ENCODE measurements around the gene ACP3.
"Not testable (repeated sequence)": the region's sequence is repeated elsewhere in the genome, so short reads cannot be mapped to it uniquely, and the experiment has no call there.

ACP3 gene, protein sequence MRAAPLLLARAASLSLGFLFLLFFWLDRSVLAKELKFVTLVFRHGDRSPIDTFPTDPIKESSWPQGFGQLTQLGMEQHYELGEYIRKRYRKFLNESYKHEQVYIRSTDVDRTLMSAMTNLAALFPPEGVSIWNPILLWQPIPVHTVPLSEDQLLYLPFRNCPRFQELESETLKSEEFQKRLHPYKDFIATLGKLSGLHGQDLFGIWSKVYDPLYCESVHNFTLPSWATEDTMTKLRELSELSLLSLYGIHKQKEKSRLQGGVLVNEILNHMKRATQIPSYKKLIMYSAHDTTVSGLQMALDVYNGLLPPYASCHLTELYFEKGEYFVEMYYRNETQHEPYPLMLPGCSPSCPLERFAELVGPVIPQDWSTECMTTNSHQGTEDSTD

DNA sequence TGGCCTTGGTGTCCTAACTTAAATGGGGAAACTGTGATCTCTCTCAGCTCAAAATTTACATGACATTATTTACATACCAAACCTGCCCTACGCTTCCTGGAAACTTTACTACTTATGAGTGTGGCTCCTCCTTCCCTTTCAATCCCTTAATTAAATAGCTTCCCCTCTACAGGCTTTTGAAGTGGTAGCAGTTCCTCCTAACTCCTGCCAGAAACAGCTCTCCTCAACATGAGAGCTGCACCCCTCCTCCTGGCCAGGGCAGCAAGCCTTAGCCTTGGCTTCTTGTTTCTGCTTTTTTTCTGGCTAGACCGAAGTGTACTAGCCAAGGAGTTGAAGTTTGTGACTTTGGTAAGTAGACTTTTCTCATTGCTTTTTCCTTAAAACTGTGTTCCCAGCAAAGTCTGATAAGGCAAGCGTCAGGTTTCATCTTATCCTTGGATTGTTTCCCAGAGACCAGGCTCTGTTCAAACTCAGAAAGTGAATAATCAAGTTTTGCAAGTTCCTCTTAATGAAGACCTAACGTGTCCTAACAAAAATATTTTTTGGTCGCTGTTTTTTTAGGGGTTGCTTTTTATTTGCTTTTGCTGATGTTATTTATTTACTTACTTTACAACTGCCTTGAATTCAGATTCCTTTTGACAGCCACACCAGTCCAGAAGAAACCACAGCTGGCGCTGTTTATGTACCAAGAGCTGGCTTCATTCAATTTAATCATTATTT lies at the start of gene ACP3:
TSS of gene ACP3 (plus strand) at position 179 of the 720 bp plus-strand sequence. CDS start at position 229, 50 bp downstream.
- DNase-seq: peak; percentile 9 to 22

DNA sequence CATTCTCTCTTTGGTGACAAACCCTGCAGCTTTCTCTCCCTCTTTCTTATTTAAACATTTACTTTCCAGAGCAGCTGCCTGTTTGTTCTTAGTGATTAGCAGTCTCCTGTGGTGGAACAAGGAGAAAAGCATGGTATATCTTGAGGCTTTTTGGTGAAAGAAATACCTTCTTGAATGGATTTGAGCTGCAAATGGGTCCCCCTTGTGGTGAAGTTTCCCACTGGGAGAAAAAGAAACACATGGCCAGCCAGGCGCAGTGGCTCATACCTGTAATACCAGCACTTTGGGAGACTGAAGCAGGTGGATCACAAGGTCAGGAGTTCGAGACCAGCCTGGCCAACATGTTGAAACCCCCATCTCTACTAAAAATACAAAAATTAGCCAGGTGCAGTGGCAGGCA lies 48.3 kb upstream of the ACP3 start:
- no peak for DNase-seq

DNA sequence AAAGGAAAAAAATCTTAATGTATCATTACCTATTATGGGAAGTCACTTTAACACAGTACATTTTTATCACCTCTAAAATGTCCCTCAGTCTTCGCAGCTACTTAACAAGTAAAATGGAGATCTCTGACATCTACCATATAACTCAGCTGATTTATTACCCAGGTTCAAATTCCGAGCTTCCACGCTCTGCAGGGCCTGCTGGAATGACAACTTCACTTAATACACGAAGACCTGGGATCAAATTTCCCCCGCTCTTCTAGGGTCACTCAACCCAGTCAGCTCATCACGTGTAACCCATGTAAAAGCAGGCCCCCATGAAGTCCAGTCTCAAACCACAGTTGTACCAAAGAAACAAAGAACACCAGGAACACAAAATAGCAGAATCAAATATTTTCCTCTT lies 44.2 kb upstream of the ACP3 start:
- no peak for DNase-seq

DNA sequence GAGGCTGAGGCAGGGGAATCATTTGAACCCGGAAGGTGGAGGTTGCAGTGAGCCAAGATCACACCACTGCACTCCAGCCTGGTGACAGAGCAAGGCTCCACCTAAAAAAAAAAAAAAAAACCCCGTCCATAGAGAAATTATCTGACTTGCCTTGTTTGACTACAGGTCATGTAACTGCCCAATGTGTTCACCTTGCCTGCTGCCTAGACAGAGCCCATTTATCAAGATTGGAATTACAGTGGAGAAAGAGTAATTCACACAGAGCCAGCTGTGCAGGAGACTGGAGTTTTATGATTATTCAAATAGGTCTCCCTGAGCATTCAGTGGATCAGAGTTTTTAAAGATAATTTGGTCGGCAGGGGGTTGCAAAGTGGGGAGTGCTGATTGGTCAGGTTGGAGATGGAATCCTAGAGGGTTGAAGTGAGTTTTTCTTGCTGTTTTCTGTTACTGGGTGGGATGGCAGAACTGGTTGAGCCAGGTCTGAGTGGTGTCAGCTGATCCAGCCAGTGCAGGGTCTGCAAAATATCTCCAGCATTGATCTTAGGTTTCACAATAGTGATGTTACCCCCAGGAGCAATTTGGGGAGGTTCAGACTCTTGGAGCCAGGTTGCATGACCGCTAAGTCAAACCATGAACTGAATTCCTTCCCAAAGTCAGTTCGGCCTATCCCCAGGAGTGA lies 40.8 kb upstream of the ACP3 start:
- no peak for DNase-seq

DNA sequence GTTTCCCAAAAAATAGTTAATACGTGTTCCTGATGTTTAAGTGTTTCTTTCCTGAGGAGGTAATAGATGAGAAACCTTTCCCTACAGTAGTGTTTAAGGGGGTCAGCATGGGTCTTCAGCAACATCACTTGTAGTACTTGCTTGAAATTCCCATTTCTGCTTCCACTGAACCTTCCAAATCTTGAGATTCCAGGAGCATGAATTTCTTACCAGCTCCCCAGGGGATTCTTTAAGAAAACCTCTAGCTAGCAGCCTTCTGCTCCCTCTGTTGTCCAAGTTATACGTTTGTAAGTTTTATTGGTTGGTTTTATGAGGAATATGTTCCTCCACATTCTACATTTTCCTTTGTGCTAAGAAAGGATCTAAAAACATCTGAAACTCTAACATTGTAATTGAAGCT lies 38.2 kb upstream of the ACP3 start:
- DNase-seq: no peak

DNA sequence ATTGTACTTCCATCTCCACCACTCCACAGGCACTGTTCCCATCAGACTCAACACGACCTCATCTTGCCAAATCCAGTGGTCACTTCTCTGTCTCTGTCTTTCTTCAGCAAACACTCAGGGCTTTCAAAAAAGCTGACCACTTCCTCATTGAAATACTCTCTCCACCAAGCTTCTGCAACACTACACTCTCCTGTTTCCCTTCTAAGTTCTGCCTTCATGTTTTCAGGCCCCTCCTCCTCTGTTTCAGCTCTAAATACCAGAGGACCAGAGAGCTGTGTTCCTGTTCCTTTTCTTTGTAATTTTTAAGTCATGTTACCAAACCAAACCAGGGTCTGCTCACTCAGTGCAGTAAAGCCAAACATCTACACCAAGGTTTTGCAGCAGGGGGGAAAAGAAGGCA lies 33.8 kb upstream of the ACP3 start:
- peak in 1 of 2 donors; percentile 35 for DNase-seq

DNA sequence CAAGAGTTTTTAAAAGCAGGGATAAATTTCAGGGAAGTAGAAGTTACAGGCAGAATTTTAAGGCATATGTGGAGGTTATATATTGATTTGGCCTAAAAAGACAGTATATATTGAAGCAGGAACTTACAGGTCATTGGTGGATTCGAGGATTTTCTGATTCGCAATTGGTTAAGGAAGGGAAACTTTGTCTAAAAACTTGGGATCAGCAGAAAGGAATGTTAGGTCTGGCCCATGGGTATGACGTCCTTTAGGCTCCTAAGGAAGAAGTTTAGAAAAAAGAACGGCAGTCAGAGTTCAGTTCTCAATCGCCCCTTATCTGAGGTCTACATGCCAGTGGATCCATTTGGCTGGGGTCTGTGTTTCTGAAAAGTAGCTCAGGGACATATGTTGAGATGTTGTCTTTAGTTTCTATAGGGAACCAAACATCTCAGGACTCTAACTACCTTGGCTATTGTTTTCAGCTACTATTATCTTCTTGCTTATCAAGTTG lies 33.2 kb upstream of the ACP3 start:
- DNase-seq: no peak

DNA sequence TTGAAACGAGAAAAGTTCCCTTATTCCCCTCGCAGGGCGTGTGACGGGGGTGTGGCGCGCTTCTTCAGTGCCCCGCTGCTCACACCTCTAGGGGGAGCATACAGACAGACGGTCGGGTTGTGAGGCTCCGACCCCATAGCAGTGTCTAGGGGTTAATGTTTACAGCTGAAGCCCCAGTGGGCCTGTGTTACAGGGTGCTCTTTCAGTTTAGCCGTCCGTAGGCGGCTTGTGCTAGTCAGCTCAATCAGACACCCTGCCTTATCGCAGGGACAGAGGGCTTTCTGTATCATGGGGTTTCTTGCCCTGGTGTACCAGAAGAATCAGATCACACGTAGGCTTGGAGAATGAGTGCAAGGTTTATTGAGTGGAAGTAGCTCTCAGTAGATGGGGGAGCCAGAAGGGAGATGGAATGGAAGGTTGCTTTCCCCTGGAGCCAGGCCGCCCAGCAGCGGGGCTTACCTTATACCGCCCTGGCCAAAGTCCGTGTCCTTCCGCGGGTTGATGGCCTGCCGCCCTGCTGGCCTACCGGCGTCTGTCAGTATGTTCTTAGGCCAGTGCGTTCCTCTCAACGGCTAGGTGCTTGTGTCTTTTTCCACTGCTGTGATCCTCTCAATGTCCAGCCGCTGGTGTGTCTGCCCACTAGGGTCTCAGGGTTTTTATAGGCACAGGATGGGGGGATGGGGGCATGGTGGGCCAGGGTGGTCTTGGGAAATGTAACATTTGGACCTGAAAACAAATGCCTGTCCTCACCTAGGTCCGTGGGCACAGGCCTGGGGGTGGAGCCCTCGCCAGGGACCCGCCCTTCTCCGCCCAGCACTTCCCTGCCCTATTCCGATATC lies 32.2 kb upstream of the ACP3 start:
- no peak for DNase-seq

DNA sequence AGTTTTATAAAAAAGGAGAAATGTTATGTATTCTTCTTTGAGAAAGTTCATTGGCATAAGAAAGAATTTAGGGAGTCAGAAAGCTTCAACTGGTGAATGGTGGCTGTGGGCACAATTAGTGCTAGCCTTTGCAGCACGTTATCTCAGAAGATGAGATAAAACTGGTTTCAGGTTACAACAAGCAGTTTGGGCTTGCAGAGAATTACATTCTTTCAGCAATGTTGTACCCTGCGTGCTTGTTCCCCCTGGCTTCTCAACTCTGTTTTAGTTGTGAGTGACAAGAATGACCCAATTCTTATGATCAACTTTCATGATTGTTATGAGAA lies 31.6 kb upstream of the ACP3 start:
- DNase-seq: no peak

DNA sequence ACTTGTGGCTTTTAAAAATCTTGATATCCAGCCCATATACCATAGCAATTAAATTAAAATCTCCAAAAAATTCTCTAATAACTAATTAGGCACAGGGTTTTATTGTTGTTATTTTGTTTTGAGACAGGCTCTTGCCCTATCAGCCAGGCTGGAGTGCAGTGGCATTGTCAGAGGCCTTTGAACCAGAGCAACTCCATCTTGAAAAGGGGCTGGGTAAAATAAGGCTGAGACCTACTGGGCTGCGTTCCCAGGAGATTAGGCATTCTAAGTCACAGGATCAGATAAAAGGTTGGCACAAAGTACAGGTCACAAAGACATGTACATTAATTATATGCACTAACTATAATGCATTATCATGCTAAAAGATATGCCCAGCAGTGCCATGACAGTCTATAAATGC lies 31.2 kb upstream of the ACP3 start:
- no peak for DNase-seq

DNA sequence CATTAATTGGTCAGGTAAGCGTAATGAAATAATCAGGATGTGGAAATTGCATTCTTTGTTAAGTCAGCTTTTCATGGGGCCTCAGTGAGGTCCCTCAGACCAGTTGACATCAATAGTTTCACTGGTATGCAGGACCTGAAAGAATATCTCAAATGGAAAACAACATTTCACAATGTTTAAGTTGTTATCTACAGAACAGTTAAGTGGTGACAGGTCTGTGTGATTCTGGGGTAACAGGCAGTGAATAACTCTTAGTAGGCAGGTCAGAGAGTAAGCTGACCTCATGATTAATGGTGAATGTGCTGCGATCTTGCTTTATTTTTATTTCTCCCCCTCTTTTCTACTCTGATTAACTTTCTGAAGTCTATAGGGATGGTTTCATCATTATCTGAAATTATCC lies 28.9 kb upstream of the ACP3 start:
- no peak for DNase-seq

DNA sequence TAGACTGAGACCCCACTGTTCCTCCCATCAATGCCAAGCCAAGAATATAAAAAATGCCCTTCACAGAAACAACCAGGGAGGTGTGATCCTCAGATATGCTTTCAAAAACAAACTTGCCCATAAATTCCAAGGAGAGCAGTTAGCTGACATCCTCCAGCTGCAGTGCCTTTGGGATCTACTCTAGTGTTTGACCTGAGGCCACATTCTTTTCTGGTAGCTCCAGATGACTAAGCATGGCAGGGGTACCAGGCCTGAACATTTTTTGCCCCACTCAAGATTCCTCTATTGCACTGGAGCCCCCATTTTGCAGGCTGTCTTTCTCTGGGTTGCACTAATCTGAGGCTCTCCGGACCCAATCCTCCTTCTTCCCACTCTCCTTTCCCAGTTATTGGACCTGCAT lies 27.9 kb upstream of the ACP3 start:
- DNase-seq: no peak

DNA sequence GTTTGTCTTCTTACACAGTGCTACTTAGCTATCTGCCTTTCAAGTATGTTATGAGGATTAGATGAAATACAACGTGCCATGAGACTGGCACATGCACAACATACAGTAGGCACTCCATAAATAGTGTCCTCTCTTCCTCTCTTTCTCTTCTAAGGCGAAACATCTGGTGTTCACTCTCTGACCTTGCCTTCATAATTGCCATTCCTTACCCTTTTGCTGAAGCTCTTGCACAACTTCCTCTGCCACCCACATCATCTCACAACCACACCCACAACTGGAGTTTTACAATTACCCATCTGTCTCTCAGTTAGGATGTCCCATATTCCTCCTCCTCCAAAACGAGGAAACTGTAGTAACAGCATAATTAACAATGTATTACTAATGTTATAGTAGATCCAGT lies 26.4 kb upstream of the ACP3 start:
- no peak for DNase-seq

DNA sequence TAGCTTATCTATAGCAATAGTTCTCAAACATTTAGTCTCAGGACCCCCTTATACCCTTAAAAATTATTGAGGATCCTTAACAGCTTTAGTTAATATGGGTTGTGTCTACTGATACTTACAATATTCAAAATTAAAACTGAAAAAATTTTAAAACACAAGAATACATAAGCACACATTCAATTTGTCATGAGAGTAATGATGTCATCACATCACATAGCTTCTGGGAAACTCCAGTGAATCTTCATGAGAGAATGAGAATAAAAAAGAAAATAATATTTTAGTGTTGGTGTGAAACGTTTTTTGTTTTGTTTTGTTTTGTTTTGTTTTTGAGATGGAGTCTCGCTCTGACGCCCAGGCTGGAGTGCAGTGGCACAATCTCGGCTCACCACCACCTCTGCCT lies 25.2 kb upstream of the ACP3 start:
- no peak for DNase-seq

DNA sequence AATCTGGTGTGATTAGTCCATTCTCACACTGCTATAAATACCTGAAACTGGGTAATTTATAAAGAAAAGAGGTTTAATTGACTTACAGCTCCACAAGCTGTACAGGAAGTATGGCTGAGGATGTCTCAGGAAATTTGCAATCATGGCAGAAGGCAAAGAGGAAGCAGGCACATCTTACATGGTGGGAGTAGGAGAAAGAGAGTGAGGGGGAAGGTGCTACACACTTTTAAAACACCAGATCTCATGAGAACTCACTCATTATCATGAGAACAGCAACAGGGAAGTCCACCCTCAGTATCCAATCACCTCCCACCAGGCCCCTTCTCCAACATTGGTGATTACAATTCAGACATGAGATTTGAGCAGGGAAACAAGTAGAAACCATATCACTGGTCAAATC lies 24.0 kb upstream of the ACP3 start:
- DNase-seq: no peak

DNA sequence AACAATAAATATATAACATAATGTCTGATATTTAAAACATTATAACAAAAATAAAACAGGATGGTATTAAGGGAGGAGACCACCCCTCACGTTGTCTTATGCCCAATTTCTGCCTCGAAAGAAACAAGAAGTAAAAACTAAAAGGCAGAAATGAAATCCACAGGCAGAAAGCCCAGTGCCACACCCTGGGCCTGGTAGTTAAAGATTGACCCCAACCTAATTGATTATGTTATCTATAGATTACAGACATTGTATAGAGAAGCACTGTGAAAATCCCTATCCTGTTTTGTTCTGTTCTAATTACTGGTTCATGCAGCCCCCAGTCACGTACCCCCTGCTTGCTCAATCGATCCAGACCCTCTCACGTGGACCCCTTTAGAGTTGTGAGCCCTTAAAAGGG lies 22.3 kb upstream of the ACP3 start:
- no peak for DNase-seq

DNA sequence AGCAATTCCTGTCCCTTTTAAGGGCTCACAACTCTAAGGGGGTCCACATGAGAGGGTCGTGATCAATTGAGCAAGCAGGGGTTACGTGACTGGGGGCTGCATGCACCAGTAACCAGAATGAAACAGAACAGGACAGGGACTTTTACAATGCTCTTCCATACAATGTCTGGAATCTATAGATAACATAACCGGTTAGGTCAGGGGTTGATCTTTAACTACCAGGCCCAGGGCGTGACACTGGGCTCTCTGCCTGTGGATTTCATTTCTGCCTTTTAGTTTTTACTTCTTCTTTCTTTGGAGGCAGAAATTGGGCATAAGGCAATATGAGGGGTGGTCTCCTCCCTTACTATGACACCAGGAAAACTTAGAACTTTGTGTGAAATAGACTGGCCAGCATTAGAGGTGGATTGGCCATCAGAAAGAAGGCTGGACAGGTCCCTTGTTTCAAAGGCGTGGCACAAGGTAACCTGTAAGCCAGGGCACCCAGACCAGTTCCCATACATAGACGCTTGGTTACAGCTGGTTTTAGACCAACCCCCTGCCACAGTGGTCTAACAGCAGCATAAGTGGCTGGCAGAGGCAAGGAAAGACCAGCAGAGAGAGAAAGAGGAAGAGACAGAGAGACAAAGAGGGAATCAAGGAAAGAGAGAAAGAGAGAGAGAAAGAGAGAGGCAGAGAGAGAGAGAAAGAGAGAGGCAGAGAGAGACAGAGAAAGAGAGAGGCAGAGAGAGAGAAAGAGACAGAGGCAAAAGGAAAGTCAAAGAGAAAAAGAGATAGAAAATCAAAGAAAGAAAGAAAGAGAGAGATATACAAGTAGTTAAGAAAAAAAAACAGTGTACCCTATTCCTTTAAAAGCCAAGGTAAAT lies 13.6 kb upstream of the ACP3 start:
- not testable (repeated sequence) for DNase-seq

DNA sequence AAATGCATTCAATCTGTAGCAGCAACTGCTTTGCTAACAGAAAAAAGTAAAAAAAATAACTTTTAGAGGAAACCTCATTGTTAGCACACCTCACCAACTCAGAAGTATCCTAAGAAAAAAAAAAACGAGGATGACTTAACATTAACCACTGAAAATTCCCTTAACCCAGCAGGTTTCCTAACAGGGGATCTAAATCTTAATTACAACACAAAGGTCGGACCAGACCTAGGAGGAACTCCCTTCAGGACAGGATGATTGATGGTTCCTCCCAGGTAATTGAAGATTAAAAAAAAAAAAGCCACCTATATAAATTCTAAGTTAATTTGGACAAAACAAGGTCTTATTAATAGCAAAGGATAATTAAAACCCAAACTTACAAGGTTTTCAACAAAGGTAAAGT lies 12.9 kb upstream of the ACP3 start:
- DNase-seq: not testable (repeated sequence)

DNA sequence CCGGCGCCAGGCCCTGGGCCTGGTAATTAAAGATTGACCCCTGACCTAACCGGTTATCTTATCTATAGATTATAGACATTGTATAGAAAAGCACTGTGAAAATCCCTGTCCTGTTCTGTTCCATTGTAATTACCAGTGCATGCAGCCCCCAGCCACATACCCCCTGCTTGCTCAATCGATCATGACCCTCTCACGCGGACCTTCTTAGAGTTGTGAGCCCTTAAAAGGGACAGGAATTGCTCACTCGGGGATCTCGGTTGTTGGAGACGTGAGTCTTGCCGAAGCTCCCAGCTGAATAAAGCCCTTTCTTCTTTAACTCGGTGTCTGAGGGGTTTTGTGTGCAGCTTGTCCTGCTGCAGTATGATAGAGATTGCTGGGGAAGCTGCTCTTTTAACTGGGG lies 7.2 kb upstream of the ACP3 start:
- not testable (repeated sequence) for DNase-seq

DNA sequence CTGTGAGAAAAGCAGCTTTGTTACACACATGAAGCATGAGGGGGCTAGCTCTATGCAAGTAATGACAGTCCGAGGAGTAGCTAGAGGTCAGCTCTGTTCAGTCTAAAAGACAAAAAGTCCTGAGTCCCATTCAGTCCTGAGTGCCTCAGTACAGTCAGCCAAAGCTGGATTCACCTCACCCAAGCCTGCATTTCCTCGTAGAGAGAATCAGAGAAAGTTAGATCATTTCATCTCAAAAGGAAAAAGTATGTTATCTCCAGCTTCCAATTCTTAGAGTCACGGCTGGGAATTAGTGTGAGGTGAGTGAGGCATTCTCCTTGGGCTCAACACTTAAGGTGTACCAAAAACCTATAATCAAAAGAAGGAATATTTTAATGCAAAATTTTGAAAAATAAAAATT lies 5.9 kb upstream of the ACP3 start:
- DNase-seq: no peak

DNA sequence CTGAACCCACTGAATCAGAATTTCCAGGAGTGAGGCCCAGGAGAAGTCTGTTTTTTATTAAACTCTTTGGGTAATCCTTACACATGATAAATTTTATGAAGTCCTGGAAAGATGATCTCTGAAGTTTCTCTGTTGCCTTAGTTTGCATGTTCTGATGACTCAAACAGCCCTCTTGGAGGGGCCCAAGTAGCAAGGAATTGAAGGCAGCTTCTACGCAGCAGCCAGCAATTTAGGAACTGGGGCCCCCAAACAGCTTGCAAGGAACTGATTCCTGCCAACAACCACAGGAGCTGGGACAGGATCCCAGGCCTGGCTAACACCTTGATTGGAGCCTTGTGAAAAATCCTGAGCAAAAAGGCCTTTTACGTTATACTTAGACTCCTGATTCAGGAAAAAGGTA lies 5.4 kb upstream of the ACP3 start:
- DNase-seq: no peak

DNA sequence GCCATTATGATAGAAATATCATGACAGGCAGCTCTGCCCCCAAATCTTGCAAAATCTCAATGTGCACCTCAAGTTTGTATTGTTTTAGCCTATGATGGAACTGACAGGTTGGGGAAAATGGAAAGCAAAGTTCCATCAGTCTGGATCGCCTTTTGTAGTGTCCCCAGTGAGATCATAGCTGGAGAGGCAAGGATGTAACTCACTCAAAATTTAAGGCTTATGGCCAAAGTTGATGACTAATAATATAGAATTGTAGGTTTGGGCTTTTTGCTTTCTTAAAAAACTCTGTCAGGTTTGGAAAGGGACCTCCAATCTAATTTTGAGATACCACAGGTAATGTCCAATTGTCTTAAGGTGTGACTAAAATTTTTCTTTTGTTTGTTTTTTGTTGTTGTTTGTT lies 1.4 kb upstream of the ACP3 start:
- DNase-seq: no peak

Measured in hippocampal formation (tissue), 2 donors.